Placental epithelial cell (primary cell): ENCODE measurements around the gene PRKACG. TPM values are rescaled to one million over a fixed set of nuclear protein-coding genes. Genes with fewer than 3 reads are reported as not detected.

Experiments
- total RNA-seq: library from RNA; depleted of rRNA; stranded (reverse); fragments of >200 nt; gene quantifications from 2 replicates; pipeline ENCODE4 v1.2.3, GENCODE V29; 2012

The PRKACG gene
- total RNA-seq = not detected in 2 replicates

GRCh38 chr9:69014013-69014412 is at the start of gene PRKACG:
TSS of gene PRKACG (minus strand) at chr9:69014113. CDS start at chr9:69014092, 21 bp downstream.

GRCh38 chr9:69035438-69036308 is 21.8 kb upstream of the PRKACG start, which contains the start of gene FXN:
TSS of gene FXN (plus strand) at chr9:69035752. CDS start at chr9:69035783, 31 bp downstream.

Other genes starting within 250 kb of the PRKACG start
- 1.2 and 2.6 TPM in 2 replicates for gene FXN, start 21.6 kb upstream of the PRKACG start, total RNA-seq
- gene TJP2, start 160.2 kb upstream of the PRKACG start, total RNA-seq = 160 and 221 TPM in 2 replicates